K562 (cell line): ENCODE measurements around the gene VSIG4.

Source experiments
- EZH2 ChIP-seq: IDR thresholded peaks from 2 replicates; pipeline ENCODE4 v1.6.1; 2012; ENCODE audit warnings: low read depth, mild to moderate bottlenecking, inconsistent platforms, low read length, borderline replicate concordance
- NR1H2 ChIP-seq: sonication (generic); formaldehyde crosslinking; IDR thresholded peaks from 2 replicates; pipeline ENCODE4 v1.4.0; 2020; ENCODE audit warnings: mild to moderate bottlenecking, missing genetic modification reagents
- POLR2A ChIP-seq: fragments of 450-650 bp; conservative IDR thresholded peaks from 2 replicates; pipeline ENCODE4 v1.6.1; 2016
- RBFOX2 ChIP-seq: fragments of 200-400 bp; formaldehyde crosslinking; IDR thresholded peaks from 2 replicates; pipeline ENCODE4 v1.6.1; 2017; ENCODE audit warnings: low read depth, mild to moderate bottlenecking, low read length, moderate library complexity
- TAF1 ChIP-seq: IDR thresholded peaks from 2 replicates; pipeline ENCODE4 v1.6.1; 2011; ENCODE audit warnings: mild to moderate bottlenecking, low read length, moderate library complexity; ENCODE audit not compliant: insufficient read depth, control insufficient read depth, severe bottlenecking; ENCODE audit errors: extremely low read depth
- TARDBP ChIP-seq: fragments of 450-650 bp; IDR thresholded peaks from 2 replicates; pipeline ENCODE4 v1.6.1; 2016
- ZC3H11A ChIP-seq: IDR thresholded peaks from 2 replicates; pipeline ENCODE4 v1.6.1; 2012; ENCODE audit warnings: low read depth, low read length, improper control_type of control experiment
- ZNF224 ChIP-seq: sonication (generic); formaldehyde crosslinking; IDR thresholded peaks from 2 replicates; pipeline ENCODE4 v1.8.0; 2022; ENCODE audit warnings: mild to moderate bottlenecking, missing genetic modification reagents
- ZNF324 ChIP-seq: fragments of 250-450 bp; sonication (Bioruptor Pico); IDR thresholded peaks from 2 replicates; pipeline ENCODE4 v1.4.0; 2020; ENCODE audit warnings: mild to moderate bottlenecking
- TF ChIP-seq, protein P1 (sequence below), 3 experiments: IDR thresholded peaks in 2 of 3; conservative IDR thresholded peaks in 1 of 3; 2 replicates each; pipeline ENCODE4 v1.5.1; 2011 to 2012; ENCODE audit warnings: low read length in 3 of 3, mild to moderate bottlenecking in 3 of 3, control low read depth in 2 of 3, improper control_type of control experiment in 1 of 3, inconsistent platforms in 1 of 3, low read depth in 1 of 3, mixed read lengths in 1 of 3, moderate library complexity in 1 of 3; ENCODE audit not compliant: insufficient read depth in 2 of 3
- TF ChIP-seq, protein P2 (sequence below): sonication (generic); formaldehyde crosslinking; IDR thresholded peaks from 2 replicates; pipeline ENCODE4 v1.8.0; 2023; ENCODE audit warnings: mild to moderate bottlenecking, missing genetic modification reagents

DNA sequence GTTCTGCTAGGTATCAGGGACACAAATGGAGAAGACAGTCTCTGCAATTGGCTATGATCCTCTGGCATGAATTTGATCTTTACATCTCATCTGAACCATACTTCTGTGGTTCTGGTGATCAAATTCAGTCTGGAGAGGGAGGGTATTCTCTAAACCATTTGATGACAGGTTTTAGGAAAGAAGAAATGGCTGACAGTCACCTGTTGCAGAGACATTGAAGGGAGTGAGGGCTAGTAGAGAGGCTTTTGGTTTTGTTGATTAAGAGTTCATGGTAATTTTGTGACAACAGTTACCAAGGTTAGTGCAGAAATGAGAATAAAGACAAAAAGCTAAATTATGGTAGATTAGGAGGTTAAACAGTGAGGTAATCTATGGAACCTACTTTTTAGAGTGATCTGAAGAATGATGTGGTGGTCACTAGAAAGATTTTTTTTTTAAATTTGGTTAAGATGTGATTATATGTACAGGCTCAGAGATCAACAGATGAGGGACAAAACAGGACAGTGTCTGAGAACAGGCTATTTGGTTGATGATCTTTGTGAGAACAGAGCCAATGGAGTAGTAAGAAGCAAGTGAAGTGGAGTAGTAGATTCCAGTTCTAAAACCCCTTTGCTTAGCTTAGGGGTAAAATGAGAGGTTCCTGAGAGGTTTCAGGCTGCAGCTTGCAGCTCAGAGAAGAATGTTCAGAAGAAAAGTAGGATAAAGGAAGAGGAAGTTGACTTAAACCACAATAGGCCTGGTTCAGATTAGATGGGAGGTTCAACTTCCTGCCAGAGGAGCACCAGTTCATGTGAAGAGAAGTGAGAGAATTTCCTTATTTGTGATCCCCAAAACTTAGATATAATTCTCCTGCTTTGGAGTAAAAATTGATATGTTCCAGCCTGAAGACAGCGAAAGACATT is 34.7 kb downstream of the VSIG4 start:
- TF ChIP-seq NR1H2 (CRISPR knock-in tag) (no peak), RBFOX2 (no peak), TAF1 (peak; percentile 36), ZC3H11A (no peak), ZNF224 (CRISPR knock-in tag) (no peak), POLR2A (peak; percentile 53; the same call in 1 of the 2 replicates), EZH2 (no peak), ZNF324 (CRISPR knock-in tag) (no peak), TARDBP (no peak)
- TF ChIP-seq, protein P1, sequence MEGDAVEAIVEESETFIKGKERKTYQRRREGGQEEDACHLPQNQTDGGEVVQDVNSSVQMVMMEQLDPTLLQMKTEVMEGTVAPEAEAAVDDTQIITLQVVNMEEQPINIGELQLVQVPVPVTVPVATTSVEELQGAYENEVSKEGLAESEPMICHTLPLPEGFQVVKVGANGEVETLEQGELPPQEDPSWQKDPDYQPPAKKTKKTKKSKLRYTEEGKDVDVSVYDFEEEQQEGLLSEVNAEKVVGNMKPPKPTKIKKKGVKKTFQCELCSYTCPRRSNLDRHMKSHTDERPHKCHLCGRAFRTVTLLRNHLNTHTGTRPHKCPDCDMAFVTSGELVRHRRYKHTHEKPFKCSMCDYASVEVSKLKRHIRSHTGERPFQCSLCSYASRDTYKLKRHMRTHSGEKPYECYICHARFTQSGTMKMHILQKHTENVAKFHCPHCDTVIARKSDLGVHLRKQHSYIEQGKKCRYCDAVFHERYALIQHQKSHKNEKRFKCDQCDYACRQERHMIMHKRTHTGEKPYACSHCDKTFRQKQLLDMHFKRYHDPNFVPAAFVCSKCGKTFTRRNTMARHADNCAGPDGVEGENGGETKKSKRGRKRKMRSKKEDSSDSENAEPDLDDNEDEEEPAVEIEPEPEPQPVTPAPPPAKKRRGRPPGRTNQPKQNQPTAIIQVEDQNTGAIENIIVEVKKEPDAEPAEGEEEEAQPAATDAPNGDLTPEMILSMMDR (IDR thresholded peaks at IDR 0.05 in 2 of 3, conservative IDR thresholded peaks at IDR 0.05 in 1 of 3; ENCODE audit: insufficient read depth in 2 of 3, low read depth in 1 of 3, low read length in 3 of 3): no peak
- TF ChIP-seq, protein P2, sequence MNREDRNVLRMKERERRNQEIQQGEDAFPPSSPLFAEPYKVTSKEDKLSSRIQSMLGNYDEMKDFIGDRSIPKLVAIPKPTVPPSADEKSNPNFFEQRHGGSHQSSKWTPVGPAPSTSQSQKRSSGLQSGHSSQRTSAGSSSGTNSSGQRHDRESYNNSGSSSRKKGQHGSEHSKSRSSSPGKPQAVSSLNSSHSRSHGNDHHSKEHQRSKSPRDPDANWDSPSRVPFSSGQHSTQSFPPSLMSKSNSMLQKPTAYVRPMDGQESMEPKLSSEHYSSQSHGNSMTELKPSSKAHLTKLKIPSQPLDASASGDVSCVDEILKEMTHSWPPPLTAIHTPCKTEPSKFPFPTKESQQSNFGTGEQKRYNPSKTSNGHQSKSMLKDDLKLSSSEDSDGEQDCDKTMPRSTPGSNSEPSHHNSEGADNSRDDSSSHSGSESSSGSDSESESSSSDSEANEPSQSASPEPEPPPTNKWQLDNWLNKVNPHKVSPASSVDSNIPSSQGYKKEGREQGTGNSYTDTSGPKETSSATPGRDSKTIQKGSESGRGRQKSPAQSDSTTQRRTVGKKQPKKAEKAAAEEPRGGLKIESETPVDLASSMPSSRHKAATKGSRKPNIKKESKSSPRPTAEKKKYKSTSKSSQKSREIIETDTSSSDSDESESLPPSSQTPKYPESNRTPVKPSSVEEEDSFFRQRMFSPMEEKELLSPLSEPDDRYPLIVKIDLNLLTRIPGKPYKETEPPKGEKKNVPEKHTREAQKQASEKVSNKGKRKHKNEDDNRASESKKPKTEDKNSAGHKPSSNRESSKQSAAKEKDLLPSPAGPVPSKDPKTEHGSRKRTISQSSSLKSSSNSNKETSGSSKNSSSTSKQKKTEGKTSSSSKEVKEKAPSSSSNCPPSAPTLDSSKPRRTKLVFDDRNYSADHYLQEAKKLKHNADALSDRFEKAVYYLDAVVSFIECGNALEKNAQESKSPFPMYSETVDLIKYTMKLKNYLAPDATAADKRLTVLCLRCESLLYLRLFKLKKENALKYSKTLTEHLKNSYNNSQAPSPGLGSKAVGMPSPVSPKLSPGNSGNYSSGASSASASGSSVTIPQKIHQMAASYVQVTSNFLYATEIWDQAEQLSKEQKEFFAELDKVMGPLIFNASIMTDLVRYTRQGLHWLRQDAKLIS: 0 out of 2 replicates have a peak, but pooled peaks have one; percentile 32
